Subcutaneous adipose tissue (tissue), 4 donors: ENCODE results near the gene SLC51B. TPM values are rescaled to one million over a fixed set of nuclear protein-coding genes. Genes with fewer than 3 reads are reported as not detected.

Experiments used
- total RNA-seq, 4 donors: library from RNA; depleted of rRNA; stranded (reverse); fragments of >200 nt; gene quantifications; one replicate each; pipeline ENCODE4 v1.1.0, GENCODE V29; 2016
- TF ChIP-seq, protein P1 (sequence below): fragments of 450-650 bp; IDR thresholded peaks from one replicate; pipeline ENCODE4 v1.5.1; 2016; ENCODE audit warnings: low read depth, mild to moderate bottlenecking, control low read depth, antibody characterized with exemption, moderate library complexity

Gene SLC51B
- total RNA-seq, 4 donors from 2014 or later, result not detected

GRCh38 chr15:65067645-65068402, 22.6 kb downstream of the SLC51B start, which contains the start of gene RASL12:
Gene RASL12, minus strand, starts transcription at chr15:65067991. Its CDS starts 156 bp downstream, at chr15:65067835.
- TF ChIP-seq, protein P1, sequence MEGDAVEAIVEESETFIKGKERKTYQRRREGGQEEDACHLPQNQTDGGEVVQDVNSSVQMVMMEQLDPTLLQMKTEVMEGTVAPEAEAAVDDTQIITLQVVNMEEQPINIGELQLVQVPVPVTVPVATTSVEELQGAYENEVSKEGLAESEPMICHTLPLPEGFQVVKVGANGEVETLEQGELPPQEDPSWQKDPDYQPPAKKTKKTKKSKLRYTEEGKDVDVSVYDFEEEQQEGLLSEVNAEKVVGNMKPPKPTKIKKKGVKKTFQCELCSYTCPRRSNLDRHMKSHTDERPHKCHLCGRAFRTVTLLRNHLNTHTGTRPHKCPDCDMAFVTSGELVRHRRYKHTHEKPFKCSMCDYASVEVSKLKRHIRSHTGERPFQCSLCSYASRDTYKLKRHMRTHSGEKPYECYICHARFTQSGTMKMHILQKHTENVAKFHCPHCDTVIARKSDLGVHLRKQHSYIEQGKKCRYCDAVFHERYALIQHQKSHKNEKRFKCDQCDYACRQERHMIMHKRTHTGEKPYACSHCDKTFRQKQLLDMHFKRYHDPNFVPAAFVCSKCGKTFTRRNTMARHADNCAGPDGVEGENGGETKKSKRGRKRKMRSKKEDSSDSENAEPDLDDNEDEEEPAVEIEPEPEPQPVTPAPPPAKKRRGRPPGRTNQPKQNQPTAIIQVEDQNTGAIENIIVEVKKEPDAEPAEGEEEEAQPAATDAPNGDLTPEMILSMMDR, result no peak

- TF ChIP-seq, protein P1, result no peak
These were observed 23.2 kb downstream of the SLC51B start for GRCh38 chr15:65068403-65068788.

DNA sequence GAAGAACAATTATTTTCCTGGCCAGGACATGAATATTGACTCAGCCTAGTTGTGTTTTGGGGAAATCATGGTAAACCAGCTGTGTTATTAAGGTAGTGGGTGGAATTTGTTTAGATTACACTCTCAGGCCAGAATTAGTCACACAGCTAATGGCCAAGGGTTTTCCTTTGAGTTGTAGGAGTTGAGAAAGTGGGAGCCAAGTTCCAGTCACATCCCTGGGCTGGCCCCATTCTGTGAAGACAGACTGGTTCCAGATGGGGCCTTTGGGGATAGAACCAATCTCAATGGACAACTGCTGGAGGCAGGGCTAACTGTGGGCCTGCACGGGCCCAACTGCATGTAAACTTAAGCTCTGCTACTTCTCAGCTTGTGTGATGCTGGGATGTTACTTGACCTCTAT, 24.0 kb downstream of the SLC51B start:
- TF ChIP-seq, protein P1, result no peak

- TF ChIP-seq, protein P1, result no peak
These were observed 24.8 kb downstream of the SLC51B start for GRCh38 chr15:65069779-65070546.

GRCh38 chr15:65071381-65071811, 26.2 kb downstream of the SLC51B start:
- TF ChIP-seq, protein P1, result no peak

GRCh38 chr15:65072027-65072426, 26.8 kb downstream of the SLC51B start:
- TF ChIP-seq, protein P1, result no peak

DNA sequence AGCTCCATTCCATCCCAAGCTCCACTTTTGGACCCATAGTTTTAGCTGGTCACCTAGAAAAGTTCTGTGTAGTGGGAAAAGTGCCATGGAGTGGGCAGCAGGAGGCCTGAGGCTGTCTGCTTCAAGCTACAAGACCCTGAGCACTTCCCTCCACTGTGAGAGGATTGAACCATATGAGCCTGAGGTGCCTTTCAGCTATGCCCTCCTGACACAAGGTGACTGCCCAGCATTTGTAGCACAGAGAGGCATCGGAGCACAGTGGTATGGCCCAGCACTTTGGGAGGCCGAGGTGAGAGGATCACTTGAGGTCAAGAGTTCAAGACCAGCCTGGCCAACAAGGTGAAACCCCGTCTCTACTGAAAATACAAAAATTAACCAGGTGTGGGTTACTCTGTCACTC, 27.4 kb downstream of the SLC51B start:
- TF ChIP-seq, protein P1, result no peak
